IPS DF 6.9 (cell line): ENCODE measurements around the gene ASTN2.

Source experiments
- DNase-seq: peaks from one replicate; pipeline ENCODE4 v3.0.0-alpha.2; 2013; ENCODE audit warnings: low read depth, low spot score
- H3K27ac ChIP-seq: one replicate; pipeline ENCODE4 v1.5.1; 2013; ENCODE audit warnings: low read length, control low read depth
- H3K27me3 ChIP-seq: 2 replicates; pipeline ENCODE4 v1.6.1; 2013; ENCODE audit warnings: mild to moderate bottlenecking, low read length; ENCODE audit not compliant: control insufficient read depth, insufficient read depth
- H3K36me3 ChIP-seq: 2 replicates; pipeline ENCODE4 v1.6.1; 2013; ENCODE audit warnings: low read length; ENCODE audit not compliant: control insufficient read depth, insufficient read depth
- H3K4me1 ChIP-seq: 2 replicates; pipeline ENCODE4 v1.6.1; 2013; ENCODE audit warnings: low read length; ENCODE audit not compliant: control insufficient read depth, insufficient read depth
- H3K4me3 ChIP-seq: 2 replicates; pipeline ENCODE4 v1.5.1; 2013; ENCODE audit warnings: mild to moderate bottlenecking, low read length
- H3K9me3 ChIP-seq: 2 replicates; pipeline ENCODE4 v1.6.1; 2013; ENCODE audit warnings: low read length, inconsistent platforms; ENCODE audit not compliant: control insufficient read depth, insufficient read depth
- WGBS: extraction: QIAGEN DNeasy Blood & Tissue Kit; methylation state at CpG from one replicate; pipeline ENCODE4 v1.1.7; 2013; ENCODE audit warnings: mixed read lengths, missing lambda C conversion rate; ENCODE audit not compliant: insufficient read length, insufficient coverage; 5-methylcytosine and 5-hydroxymethylcytosine counted together

ASTN2 gene

GRCh38 chr9:116409638-116410037, 1005.2 kb downstream of the ASTN2 start:
- DNase-seq: no peak

GRCh38 chr9:116409129-116409528, 1005.7 kb downstream of the ASTN2 start:
- H3K9me3 ChIP-seq: no peaks in the 10 kb centered on the region
- H3K27ac ChIP-seq: no peak overlapping the region
- no peaks in the 10 kb centered on the region for H3K4me1 ChIP-seq
- no CpG with 5 or more reads among the region's 2 CpGs for WGBS
- DNase-seq: no peak
- H3K27me3 ChIP-seq: no peaks in the 10 kb centered on the region
- no peaks in the 10 kb centered on the region for H3K36me3 ChIP-seq
- no peak overlapping the region for H3K4me3 ChIP-seq

More at GRCh38 chr9:116409638-116410037, 1005.2 kb downstream of the ASTN2 start:
- no peaks in the 10 kb centered on the region for H3K9me3 ChIP-seq
- WGBS: no CpG with 5 or more reads among the region's 6 CpGs
- H3K27me3 ChIP-seq: no peaks in the 10 kb centered on the region
- no peak overlapping the region for H3K27ac ChIP-seq
- H3K4me3 ChIP-seq: no peak overlapping the region
- no peaks in the 10 kb centered on the region for H3K36me3 ChIP-seq
- no peaks in the 10 kb centered on the region for H3K4me1 ChIP-seq

GRCh38 chr9:116406469-116406868, 1008.4 kb downstream of the ASTN2 start:
- no CpG with 5 or more reads among the region's 2 CpGs for WGBS

GRCh38 chr9:116405321-116405720, 1009.5 kb downstream of the ASTN2 start:
- no peaks in the 10 kb centered on the region for H3K4me1 ChIP-seq
- no peak overlapping the region for H3K4me3 ChIP-seq
- no peak for DNase-seq
- no peaks in the 10 kb centered on the region for H3K9me3 ChIP-seq
- no peaks in the 10 kb centered on the region for H3K27me3 ChIP-seq
- no peak overlapping the region for H3K27ac ChIP-seq
- no peaks in the 10 kb centered on the region for H3K36me3 ChIP-seq
- WGBS: no CpG with 5 or more reads among the region's 1 CpG

More at GRCh38 chr9:116406469-116406868, 1008.4 kb downstream of the ASTN2 start:
- no peaks in the 10 kb centered on the region for H3K4me1 ChIP-seq
- no peak overlapping the region for H3K4me3 ChIP-seq
- H3K27me3 ChIP-seq: no peaks in the 10 kb centered on the region
- no peak overlapping the region for H3K27ac ChIP-seq
- H3K36me3 ChIP-seq: no peaks in the 10 kb centered on the region
- DNase-seq: no peak
- H3K9me3 ChIP-seq: no peaks in the 10 kb centered on the region

GRCh38 chr9:116404228-116404627, 1010.6 kb downstream of the ASTN2 start:
- no CpG with 5 or more reads among the region's 3 CpGs for WGBS
- Histone ChIP-seq H3K9me3 (no peaks in the 10 kb centered on the region), H3K4me3 (no peak overlapping the region), H3K27ac (no peak overlapping the region), H3K4me1 (no peaks in the 10 kb centered on the region), H3K36me3 (no peaks in the 10 kb centered on the region), H3K27me3 (no peaks in the 10 kb centered on the region)
- DNase-seq: no peak

DNA sequence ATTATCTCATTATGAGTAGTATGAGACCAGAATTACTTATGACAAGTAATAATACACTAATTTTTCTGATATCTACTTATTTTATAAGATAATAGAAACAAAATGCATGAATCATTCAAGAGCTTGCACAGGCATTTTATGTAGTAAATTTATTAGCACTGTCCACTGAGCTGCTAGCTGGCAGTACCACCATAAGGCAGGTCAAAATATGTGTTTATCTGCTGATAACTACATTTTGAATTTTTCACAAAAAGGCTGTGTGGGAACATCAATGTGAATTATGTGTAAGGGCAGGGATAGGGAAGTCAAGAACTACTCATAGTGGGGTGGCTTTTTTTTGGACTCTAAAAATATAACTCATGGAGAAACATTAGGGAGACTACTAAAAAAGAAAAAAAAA, 1011.7 kb downstream of the ASTN2 start:
- no peaks in the 10 kb centered on the region for H3K4me1 ChIP-seq
- no peak for DNase-seq
- H3K36me3 ChIP-seq: no peaks in the 10 kb centered on the region
- H3K9me3 ChIP-seq: no peaks in the 10 kb centered on the region
- H3K27ac ChIP-seq: no peak overlapping the region
- H3K27me3 ChIP-seq: no peaks in the 10 kb centered on the region
- H3K4me3 ChIP-seq: no peak overlapping the region

DNA sequence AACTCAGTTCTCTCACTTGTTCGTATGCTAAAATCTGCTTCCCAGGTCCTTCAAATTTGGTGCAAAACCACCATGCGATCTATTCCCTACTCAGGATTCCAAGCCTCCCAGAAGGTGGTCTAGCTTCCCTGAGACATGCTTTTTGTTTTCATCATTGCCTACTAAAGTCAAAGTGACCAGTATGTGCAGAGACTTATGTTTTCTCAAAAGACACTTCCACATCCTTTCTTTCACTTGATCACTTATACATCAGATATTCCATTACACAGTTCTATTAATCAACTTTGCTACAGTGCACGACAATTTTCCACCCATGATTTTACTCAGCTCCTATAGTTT, 1019.2 kb downstream of the ASTN2 start:
- WGBS: no CpG with 5 or more reads among the region's 3 CpGs

GRCh38 chr9:116394894-116395698, 1019.8 kb downstream of the ASTN2 start:
- Histone ChIP-seq H3K36me3 (no peaks in the 10 kb centered on the region), H3K27me3 (no peaks in the 10 kb centered on the region), H3K4me1 (no peaks in the 10 kb centered on the region), H3K9me3 (no peaks in the 10 kb centered on the region), H3K27ac (no peak overlapping the region), H3K4me3 (no peak overlapping the region)
- WGBS: no CpG with 5 or more reads among the region's 5 CpGs
- DNase-seq: no peak

More for the DNA sequence above, 1019.2 kb downstream of the ASTN2 start:
- Histone ChIP-seq H3K4me3 (no peak overlapping the region), H3K27me3 (no peaks in the 10 kb centered on the region), H3K36me3 (no peaks in the 10 kb centered on the region), H3K9me3 (no peaks in the 10 kb centered on the region), H3K4me1 (no peaks in the 10 kb centered on the region), H3K27ac (no peak overlapping the region)
- DNase-seq: no peak

DNA sequence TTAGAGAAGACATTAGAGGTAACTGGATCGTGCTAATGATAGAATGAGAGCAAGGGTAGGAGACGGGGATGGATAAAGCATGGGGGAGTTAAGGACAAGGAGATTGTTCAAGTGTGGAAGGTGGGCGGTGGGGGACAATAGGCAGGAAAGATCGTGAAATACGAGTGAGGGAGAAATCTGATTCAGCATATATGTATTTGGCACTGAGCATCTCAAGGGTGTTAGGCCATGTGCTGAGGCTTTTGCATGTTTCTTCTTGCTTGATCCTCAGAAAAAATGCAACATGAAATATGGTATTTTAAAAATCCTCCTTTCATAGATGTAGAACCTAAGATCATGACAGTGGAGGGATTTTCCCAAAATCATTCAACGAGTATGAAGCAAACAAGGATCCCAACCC, 1020.8 kb downstream of the ASTN2 start:
- Histone ChIP-seq H3K36me3 (no peaks in the 10 kb centered on the region), H3K9me3 (no peaks in the 10 kb centered on the region), H3K4me1 (no peaks in the 10 kb centered on the region), H3K27ac (no peak overlapping the region), H3K4me3 (no peak overlapping the region), H3K27me3 (no peaks in the 10 kb centered on the region)
- WGBS: no CpG with 5 or more reads among the region's 6 CpGs
- DNase-seq: no peak

- no peaks in the 10 kb centered on the region for H3K36me3 ChIP-seq
Observed at GRCh38 chr9:116393198-116393597, 1021.7 kb downstream of the ASTN2 start.

DNA sequence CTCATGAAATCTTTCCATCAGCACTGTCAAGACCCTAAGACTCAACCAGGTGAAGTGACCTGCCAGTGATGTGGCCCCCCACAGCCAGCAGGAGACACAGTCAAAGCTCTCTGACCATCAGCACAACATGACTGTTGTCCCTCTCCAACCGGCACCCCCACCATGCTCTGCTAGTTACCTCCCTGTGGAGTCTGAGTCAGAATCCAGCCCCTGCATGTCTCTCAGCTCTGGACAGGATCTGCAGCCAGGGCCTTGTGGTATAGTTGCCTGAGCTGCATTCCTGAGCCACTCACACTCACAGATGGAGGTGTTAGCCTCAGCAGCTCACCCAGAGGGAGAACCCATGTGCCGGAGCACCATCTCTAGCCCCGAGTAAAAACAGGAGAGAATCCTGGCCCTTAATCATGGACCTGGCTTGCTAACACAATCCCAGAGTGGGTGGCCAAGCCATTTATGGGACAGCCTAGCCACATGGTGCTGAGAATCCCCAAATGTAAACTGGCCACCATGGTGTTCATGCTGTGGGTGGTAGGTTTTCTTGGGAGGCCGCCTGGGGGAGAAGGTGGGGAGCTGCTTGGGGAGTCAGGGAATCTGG, 1023.5 kb downstream of the ASTN2 start:
- H3K27ac ChIP-seq: no peak overlapping the region
- DNase-seq: no peak
- WGBS: no CpG with 5 or more reads among the region's 4 CpGs

More at GRCh38 chr9:116393198-116393597, 1021.7 kb downstream of the ASTN2 start:
- no peaks in the 10 kb centered on the region for H3K27me3 ChIP-seq
- WGBS: no CpG with 5 or more reads among the region's 1 CpG
- H3K27ac ChIP-seq: no peak overlapping the region
- H3K4me3 ChIP-seq: no peak overlapping the region
- H3K4me1 ChIP-seq: no peaks in the 10 kb centered on the region
- no peak for DNase-seq
- H3K9me3 ChIP-seq: no peaks in the 10 kb centered on the region

More for the DNA sequence above, 1023.5 kb downstream of the ASTN2 start:
- no peaks in the 10 kb centered on the region for H3K27me3 ChIP-seq
- no peaks in the 10 kb centered on the region for H3K4me1 ChIP-seq
- no peaks in the 10 kb centered on the region for H3K36me3 ChIP-seq
- no peaks in the 10 kb centered on the region for H3K9me3 ChIP-seq
- H3K4me3 ChIP-seq: no peak overlapping the region
